Lower lobe of right lung (tissue), 2 donors: Measurements from ENCODE around the gene CLCN5. TPM values are rescaled to one million over a fixed set of nuclear protein-coding genes. Genes with fewer than 3 reads are reported as not detected.

ENCODE experiments used
- ATAC-seq, 2 donors: fragments of 200-7000 bp; cut with Tn5 transposase; one replicate each; pipeline ENCODE4 v1.9.1; 2020 to 2022; ENCODE audit warnings: mild to moderate bottlenecking in 2 of 2, moderate library complexity in 2 of 2
- DNase-seq: peaks from one replicate; pipeline ENCODE4 v3.0.0-alpha.2; 2020
- H3K27ac ChIP-seq: fragments of 200-600 bp; one replicate; pipeline ENCODE4 v1.8.0; 2022
- H3K27me3 ChIP-seq: fragments of 200-600 bp; one replicate; pipeline ENCODE4 v1.8.0; 2022; ENCODE audit warnings: low read depth
- H3K36me3 ChIP-seq: fragments of 200-600 bp; one replicate; pipeline ENCODE4 v1.8.0; 2022; ENCODE audit warnings: mild to moderate bottlenecking
- H3K4me1 ChIP-seq: fragments of 200-600 bp; one replicate; pipeline ENCODE4 v1.8.0; 2022
- H3K4me3 ChIP-seq: fragments of 200-600 bp; one replicate; pipeline ENCODE4 v1.8.0; 2022; ENCODE audit warnings: mild to moderate bottlenecking
- H3K9me3 ChIP-seq: fragments of 200-600 bp; one replicate; pipeline ENCODE4 v1.8.0; 2022
- intact Hi-C: fragments of 100-400 bp; cut with DNase I; formaldehyde crosslinking; loops from one replicate; pipeline ENCODE4 v1.11.0; 2022
- total RNA-seq: library from RNA; stranded (reverse); fragmentation: NEBNext Ultra II Directional; extraction: Animal tissue kit (Norgen Biotek cat#: 25700); gene quantifications from one replicate; pipeline ENCODE4 v1.2.1, GENCODE V29; 2021
- TF ChIP-seq, protein P1 (sequence below): fragments of 200-600 bp; IDR thresholded peaks from one replicate; pipeline ENCODE4 v1.8.0; 2022; ENCODE audit warnings: antibody characterized with exemption, mild to moderate bottlenecking
- donor health status: DM: no; HTN: yes; CAD: no; lungs with severe emphysema.

CLCN5 gene
- total RNA-seq, 1 donor from 2014 or later: 12.9 TPM

DNA sequence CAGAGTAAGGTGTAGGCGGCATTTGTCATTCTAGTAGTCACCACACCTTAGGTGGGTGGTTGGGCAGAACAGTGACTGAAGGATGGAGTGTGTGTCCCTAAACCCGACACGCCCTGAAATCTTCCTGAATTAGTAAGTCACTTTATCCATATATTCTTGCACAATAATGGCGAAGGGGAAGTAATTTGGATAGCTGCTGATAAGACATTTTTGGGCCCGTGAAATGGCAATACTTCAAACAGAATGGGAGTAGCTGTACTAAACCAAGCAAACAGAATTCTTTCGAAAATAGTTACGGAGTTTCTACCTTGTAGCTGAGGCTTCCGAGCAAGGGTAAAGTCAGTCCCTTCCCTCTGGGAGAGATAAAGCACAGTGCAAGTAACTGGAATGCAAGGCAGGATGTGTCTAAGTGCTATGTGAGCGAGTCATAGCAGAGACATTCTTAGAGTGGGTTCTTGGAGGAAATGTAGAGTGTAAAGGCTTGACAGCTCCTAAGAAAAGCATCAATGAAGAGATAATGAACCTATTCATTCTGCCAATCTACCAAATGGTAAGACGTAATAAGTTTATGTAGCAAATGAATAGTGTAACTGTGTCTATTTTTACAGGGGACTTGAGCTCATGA is 72.8 kb downstream of the CLCN5 start:
- Histone ChIP-seq H3K4me3 (no peak overlapping the region), H3K4me1 (no peaks in the 10 kb centered on the region), H3K36me3 (no peaks in the 10 kb centered on the region), H3K27ac (no peak overlapping the region), H3K9me3 (no peaks in the 10 kb centered on the region), H3K27me3 (no peaks in the 10 kb centered on the region)
- TF ChIP-seq, protein P1, sequence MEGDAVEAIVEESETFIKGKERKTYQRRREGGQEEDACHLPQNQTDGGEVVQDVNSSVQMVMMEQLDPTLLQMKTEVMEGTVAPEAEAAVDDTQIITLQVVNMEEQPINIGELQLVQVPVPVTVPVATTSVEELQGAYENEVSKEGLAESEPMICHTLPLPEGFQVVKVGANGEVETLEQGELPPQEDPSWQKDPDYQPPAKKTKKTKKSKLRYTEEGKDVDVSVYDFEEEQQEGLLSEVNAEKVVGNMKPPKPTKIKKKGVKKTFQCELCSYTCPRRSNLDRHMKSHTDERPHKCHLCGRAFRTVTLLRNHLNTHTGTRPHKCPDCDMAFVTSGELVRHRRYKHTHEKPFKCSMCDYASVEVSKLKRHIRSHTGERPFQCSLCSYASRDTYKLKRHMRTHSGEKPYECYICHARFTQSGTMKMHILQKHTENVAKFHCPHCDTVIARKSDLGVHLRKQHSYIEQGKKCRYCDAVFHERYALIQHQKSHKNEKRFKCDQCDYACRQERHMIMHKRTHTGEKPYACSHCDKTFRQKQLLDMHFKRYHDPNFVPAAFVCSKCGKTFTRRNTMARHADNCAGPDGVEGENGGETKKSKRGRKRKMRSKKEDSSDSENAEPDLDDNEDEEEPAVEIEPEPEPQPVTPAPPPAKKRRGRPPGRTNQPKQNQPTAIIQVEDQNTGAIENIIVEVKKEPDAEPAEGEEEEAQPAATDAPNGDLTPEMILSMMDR: no peak
- peak; percentile 41 to 58 for ATAC-seq
- no peak for DNase-seq
- intact Hi-C loops: no loop called here

DNA sequence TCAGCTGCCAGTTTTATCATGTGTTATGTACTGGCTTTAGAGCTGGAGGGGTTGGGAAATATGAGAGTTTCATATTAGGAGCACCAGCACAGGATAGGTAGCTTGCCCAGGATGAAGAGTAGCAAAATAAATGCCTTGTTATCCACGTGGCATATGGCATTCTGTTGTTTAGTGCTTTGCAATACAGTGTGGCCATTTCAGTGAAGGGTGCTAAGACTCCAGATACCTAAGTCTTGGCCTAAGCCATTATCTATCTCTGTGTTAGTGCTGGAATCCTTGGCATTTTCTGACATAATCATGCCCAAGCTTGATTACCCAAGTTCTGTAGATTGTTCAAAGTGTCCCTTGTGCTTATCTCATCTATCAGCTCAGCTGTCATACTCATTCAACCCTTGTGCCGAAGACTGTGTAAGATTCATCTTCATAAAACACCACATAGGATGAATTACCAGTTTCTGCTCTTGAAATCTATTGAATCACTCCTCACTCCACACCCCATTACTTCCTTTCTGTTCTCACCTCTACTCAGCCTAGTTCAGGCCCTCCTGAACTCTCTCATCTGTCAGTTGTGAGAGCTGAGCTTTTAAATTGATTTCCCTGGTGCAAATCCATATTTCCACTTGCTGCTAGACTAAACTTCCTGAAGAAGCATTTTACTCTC is 73.5 kb downstream of the CLCN5 start:
- H3K4me1 ChIP-seq: no peaks in the 10 kb centered on the region
- no peak for ATAC-seq

DNA sequence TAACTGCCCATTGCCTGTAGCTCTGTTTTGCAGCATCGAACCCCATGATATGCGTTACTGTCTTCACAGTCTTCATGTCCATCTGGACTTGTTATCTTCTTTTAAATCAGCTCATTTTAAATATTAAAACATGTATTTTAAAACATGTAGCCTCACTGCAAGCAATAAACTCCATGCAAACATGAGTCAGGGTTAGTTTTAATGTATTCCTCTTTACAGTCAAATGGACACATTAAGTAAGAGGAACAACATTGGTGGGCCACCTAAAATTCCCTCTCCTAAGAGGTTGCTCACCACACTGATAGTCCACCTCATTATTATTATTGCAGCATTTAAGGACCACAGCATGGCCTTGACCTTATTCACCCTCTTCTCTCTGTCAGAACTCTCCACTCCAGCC is 74.1 kb downstream of the CLCN5 start:
- intact Hi-C loops: no loop called here
- Histone ChIP-seq H3K4me1 (no peaks in the 10 kb centered on the region), H3K9me3 (no peaks in the 10 kb centered on the region), H3K4me3 (no peak overlapping the region), H3K36me3 (no peaks in the 10 kb centered on the region), H3K27ac (no peak overlapping the region), H3K27me3 (no peaks in the 10 kb centered on the region)
- DNase-seq (no peak), ATAC-seq (no peak)
- TF ChIP-seq, protein P1: no peak

More for the DNA sequence above, 73.5 kb downstream of the CLCN5 start:
- TF ChIP-seq, protein P1: no peak
- no peak for DNase-seq
- no peaks in the 10 kb centered on the region for H3K9me3 ChIP-seq
- no peak overlapping the region for H3K27ac ChIP-seq
- H3K36me3 ChIP-seq: no peaks in the 10 kb centered on the region
- no peaks in the 10 kb centered on the region for H3K27me3 ChIP-seq
- H3K4me3 ChIP-seq: no peak overlapping the region
- intact Hi-C loops: no loop called here

DNA sequence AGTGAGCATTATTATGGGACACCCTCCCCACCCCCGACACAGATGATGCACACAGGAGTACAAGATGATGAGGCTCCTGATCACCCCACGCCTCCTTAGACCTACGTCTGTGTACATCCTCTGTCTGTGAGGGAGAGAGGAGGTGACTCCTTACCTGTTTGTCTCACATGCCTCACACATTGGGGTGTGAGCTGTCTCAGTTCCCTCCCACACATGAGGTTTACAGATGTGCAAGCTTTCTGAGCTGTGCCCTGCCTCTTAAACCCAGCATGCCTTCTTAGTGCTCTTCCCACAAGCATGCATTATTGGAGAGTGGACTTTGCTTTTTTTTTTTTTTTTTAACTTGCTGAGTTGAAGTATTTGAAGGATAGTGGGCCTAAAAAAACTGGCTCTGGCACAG is 76.7 kb downstream of the CLCN5 start:
- Histone ChIP-seq H3K27me3 (no peaks in the 10 kb centered on the region), H3K36me3 (no peaks in the 10 kb centered on the region), H3K4me3 (no peak overlapping the region), H3K27ac (no peak overlapping the region), H3K4me1 (no peaks in the 10 kb centered on the region), H3K9me3 (no peaks in the 10 kb centered on the region)
- ATAC-seq: no peak
- intact Hi-C loops: no loop called here
- TF ChIP-seq, protein P1: no peak
- no peak for DNase-seq

DNA sequence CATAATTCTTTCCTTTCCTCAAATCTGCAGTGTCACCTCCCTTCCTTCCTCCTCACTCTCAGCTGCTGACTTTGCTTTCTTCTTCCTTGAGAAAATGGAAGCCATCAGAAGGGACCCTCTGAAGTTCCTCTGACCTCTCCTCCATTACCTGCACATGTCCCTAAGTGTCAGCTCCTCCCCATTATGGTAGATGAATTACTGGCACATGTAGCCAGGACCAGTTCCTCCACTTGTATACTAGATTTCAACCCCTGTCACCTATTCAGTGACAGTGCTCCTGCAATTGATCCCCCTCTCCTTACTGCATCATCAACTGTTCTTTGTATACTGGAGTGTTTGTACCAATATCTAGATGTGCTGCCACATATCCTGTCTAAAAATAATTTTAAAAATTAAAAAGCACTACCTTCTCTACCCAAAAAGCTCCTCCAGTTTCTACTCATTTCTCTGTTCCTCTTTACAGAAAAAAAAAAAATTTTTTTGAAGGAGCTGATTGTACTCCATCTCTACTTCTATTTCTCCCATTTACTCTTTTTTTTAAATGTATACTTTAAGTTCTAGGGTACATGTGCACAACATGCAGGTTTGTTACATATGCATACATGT is 78.6 kb downstream of the CLCN5 start:
- intact Hi-C loops: no loop called here
- Histone ChIP-seq H3K4me1 (no peaks in the 10 kb centered on the region), H3K27ac (no peak overlapping the region), H3K27me3 (no peaks in the 10 kb centered on the region), H3K4me3 (no peak overlapping the region), H3K36me3 (no peaks in the 10 kb centered on the region), H3K9me3 (no peaks in the 10 kb centered on the region)
- DNase-seq: no peak
- TF ChIP-seq, protein P1: no peak
- no peak for ATAC-seq
